Ovary (tissue), 3 donors: Measurements from ENCODE around the gene SLC39A3.

Source experiments
- CTCF ChIP-seq, 3 donors: fragments of 450-650 bp in 2 of 3; fragments of 200-600 bp in 1 of 3; IDR thresholded peaks; one replicate each; pipeline versions ENCODE4 v1.5.1 to v1.8.0; 2016 to 2022; ENCODE audit warnings: antibody characterized with exemption in 3 of 3, mild to moderate bottlenecking in 1 of 3
- EP300 ChIP-seq: sonication (generic); formaldehyde crosslinking; IDR thresholded peaks from one replicate; pipeline ENCODE4 v1.6.1; 2017; ENCODE audit warnings: antibody characterized with exemption
- POLR2A ChIP-seq: fragments of 450-650 bp; IDR thresholded peaks from one replicate; pipeline ENCODE4 v1.6.1; 2017; ENCODE audit warnings: antibody characterized with exemption, mild to moderate bottlenecking, moderate library complexity
- donor health status: DM: no; HTN: no; CAD: no.

- TF ChIP-seq CTCF (IDR thresholded peaks at IDR 0.05), result no peak
- TF ChIP-seq POLR2A, result no peak
- TF ChIP-seq EP300, result no peak
Observed at GRCh38 chr19:2762783-2763496, 23.1 kb upstream of the SLC39A3 start.
